PC-3 (cell line): ENCODE measurements around the gene SMIM36. TPM values are rescaled to one million over a fixed set of nuclear protein-coding genes. Genes with fewer than 3 reads are reported as not detected.

Source experiments
- ATAC-seq: fragments of 200-7000 bp; cut with Tn5 transposase; 2 replicates; pipeline ENCODE4 v1.9.1; 2020; ENCODE audit warnings: mild to moderate bottlenecking, moderate library complexity
- BruUV-seq: library from RNA; stranded (reverse); fragments of 400-500 nt; replicated peaks from 2 replicates; lab custom pipeline; 2021; lab: Mats Ljungman, UMichigan
- CTCF ChIA-PET: fragments of 300-600 bp; sonication (Branson Sonifier 250); formaldehyde crosslinking; loops from one replicate; lab custom pipeline; 2022; ENCODE audit warnings: antibody characterized with exemption; lab: Charles Lee
- POLR2A ChIA-PET: fragments of 300-600 bp; sonication (Branson Sonifier 250); formaldehyde crosslinking; loops from one replicate; lab custom pipeline; 2022; ENCODE audit warnings: antibody characterized with exemption; ENCODE audit not compliant: unreplicated experiment; lab: Charles Lee
- DNase-seq: peaks from one replicate; pipeline ENCODE4 v3.0.0-alpha.2; 2015
- H2AFZ ChIP-seq: fragments of 300-600 bp; sonication (generic); 2 replicates; pipeline ENCODE4 v1.6.0; 2016; ENCODE audit warnings: antibody characterized with exemption, low read length
- H3F3A ChIP-seq: fragments of 300-600 bp; sonication (generic); one replicate; pipeline ENCODE4 v1.6.0; 2017; ENCODE audit warnings: antibody characterized with exemption, low read length, control low read depth, mild to moderate bottlenecking; ENCODE audit not compliant: unreplicated experiment
- H3K27ac ChIP-seq: fragments of 300-600 bp; sonication (generic); 2 replicates; pipeline ENCODE4 v1.5.1; 2016; ENCODE audit warnings: mild to moderate bottlenecking, low read length
- H3K27me3 ChIP-seq: fragments of 300-600 bp; sonication (generic); 2 replicates; pipeline ENCODE4 v1.6.1; 2016; ENCODE audit warnings: low read length, mixed read lengths
- H3K36me3 ChIP-seq: fragments of 300-600 bp; sonication (generic); 2 replicates; pipeline ENCODE4 v1.6.1; 2016; ENCODE audit warnings: low read depth, mixed run types, low read length, mixed read lengths
- H3K4me1 ChIP-seq: fragments of 300-600 bp; sonication (generic); 2 replicates; pipeline ENCODE4 v1.5.1; 2016; ENCODE audit warnings: low read length; ENCODE audit not compliant: insufficient read depth
- H3K4me2 ChIP-seq: fragments of 300-600 bp; sonication (generic); 2 replicates; pipeline ENCODE4 v1.6.0; 2016; ENCODE audit warnings: low read length
- H3K4me3 ChIP-seq: fragments of 300-600 bp; sonication (generic); 2 replicates; pipeline ENCODE4 v1.5.1; 2016; ENCODE audit warnings: mild to moderate bottlenecking, low read length, mixed read lengths
- H3K79me2 ChIP-seq: fragments of 300-600 bp; sonication (generic); 2 replicates; pipeline ENCODE4 v1.6.1; 2017; ENCODE audit warnings: low read length, mixed read lengths
- H3K9ac ChIP-seq: fragments of 300-600 bp; sonication (generic); 2 replicates; pipeline ENCODE4 v1.6.0; 2016; ENCODE audit warnings: mild to moderate bottlenecking, low read length
- H3K9me2 ChIP-seq: fragments of 300-600 bp; sonication (generic); replicated peaks from 2 replicates; pipeline ENCODE4 v1.6.1; 2016; ENCODE audit warnings: mixed run types, low read length, mixed read lengths
- H3K9me3 ChIP-seq: fragments of 300-600 bp; sonication (generic); 2 replicates; pipeline ENCODE4 v1.6.1; 2016; ENCODE audit warnings: low read length, mixed read lengths
- H4K20me1 ChIP-seq: fragments of 300-600 bp; sonication (generic); 2 replicates; pipeline ENCODE4 v1.6.1; 2016; ENCODE audit warnings: low read length, mixed read lengths
- CTCF ChIP-seq: fragments of 300-600 bp; sonication (generic); conservative IDR thresholded peaks from 2 replicates; pipeline ENCODE4 v1.5.1; 2017; ENCODE audit warnings: antibody characterized with exemption, low read depth, mild to moderate bottlenecking, low read length
- EZH2 ChIP-seq: fragments of 300-600 bp; sonication (generic); IDR thresholded peaks from one replicate; pipeline ENCODE4 v1.6.1; 2017; ENCODE audit warnings: antibody characterized with exemption, mild to moderate bottlenecking, low read length; ENCODE audit not compliant: unreplicated experiment
- EZH2phosphoT487 ChIP-seq: fragments of 300-600 bp; sonication (generic); IDR thresholded peaks from 2 replicates; pipeline ENCODE4 v1.6.1; 2018; ENCODE audit warnings: mild to moderate bottlenecking, antibody characterized with exemption, low read length, borderline replicate concordance
- intact Hi-C: fragments of 100-400 bp; cut with micrococcal nuclease; formaldehyde crosslinking; loops from 2 replicates; pipeline ENCODE4 v1.9.0; 2023
- total RNA-seq: library from RNA; depleted of rRNA; stranded (reverse); fragments of >200 nt; gene quantifications from 2 replicates; pipeline ENCODE4 v1.2.3, GENCODE V29; 2014

The SMIM36 gene
- total RNA-seq, 1 experiment from 2014 or later: not detected

- Histone ChIP-seq H4K20me1 (no peaks in the 10 kb centered on the region), H3K27ac (no peak overlapping the region), H3F3A (peaks cover 2% of the 10 kb centered on the region), H2AFZ (no peak overlapping the region), H3K9ac (no peak overlapping the region), H3K9me3 (no peaks in the 10 kb centered on the region), H3K36me3 (no peaks in the 10 kb centered on the region), H3K79me2 (no peaks in the 10 kb centered on the region), H3K9me2 (no peaks in the 10 kb centered on the region), H3K27me3 (peaks cover 14% of the 10 kb centered on the region), H3K4me1 (peaks cover 20% of the 10 kb centered on the region), H3K4me2 (no peak overlapping the region), H3K4me3 (no peak overlapping the region)
- intact Hi-C loops: no loop called here
- TF ChIP-seq EZH2phosphoT487 (no peak), CTCF (no peak), EZH2 (no peak)
- CTCF ChIA-PET: no interaction called here
- ATAC-seq (no peak), DNase-seq (no peak)
- POLR2A ChIA-PET: no interaction called here
- BruUV-seq: no TSS peak
These were observed 83.7 kb downstream of the SMIM36 start for GRCh38 chr17:55427587-55427882.

GRCh38 chr17:55426851-55427586 lies 84.2 kb downstream of the SMIM36 start:
- H3K9me2 ChIP-seq: no peaks in the 10 kb centered on the region
- no peak overlapping the region for H3K4me2 ChIP-seq
- peaks cover 14% of the 10 kb centered on the region for H3K27me3 ChIP-seq
- no peaks in the 10 kb centered on the region for H3K36me3 ChIP-seq
- BruUV-seq: no TSS peak
- H3K4me3 ChIP-seq: no peak overlapping the region
- ChIA-PET CTCF (no interaction called here), POLR2A (no interaction called here)
- no peaks in the 10 kb centered on the region for H3K79me2 ChIP-seq
- H3K9ac ChIP-seq: no peak overlapping the region
- peaks cover 19% of the 10 kb centered on the region for H3K4me1 ChIP-seq
- no peaks in the 10 kb centered on the region for H3K9me3 ChIP-seq
- no peak overlapping the region for H3K27ac ChIP-seq
- no peak overlapping the region for H2AFZ ChIP-seq
- TF ChIP-seq EZH2 (no peak), EZH2phosphoT487 (no peak), CTCF (no peak)
- DNase-seq (peak; percentile 49), ATAC-seq (no peak)
- no peaks in the 10 kb centered on the region for H4K20me1 ChIP-seq
- intact Hi-C loops: no loop called here
- H3F3A ChIP-seq: no peaks in the 10 kb centered on the region

GRCh38 chr17:55424893-55425540 lies 86.2 kb downstream of the SMIM36 start:
- intact Hi-C loops: loop anchor here (5.0 kb wide), 1 partner anchor 32 kb away; no protein-coding TSS in a partner anchor
- Histone ChIP-seq H3K36me3 (no peaks in the 10 kb centered on the region), H3K4me1 (peaks cover 14% of the 10 kb centered on the region), H3F3A (no peaks in the 10 kb centered on the region), H3K79me2 (peaks cover 13% of the 10 kb centered on the region), H3K27me3 (peaks cover 14% of the 10 kb centered on the region), H4K20me1 (no peaks in the 10 kb centered on the region), H3K4me3 (no peak overlapping the region), H2AFZ (no peak overlapping the region), H3K4me2 (no peak overlapping the region), H3K9me2 (no peaks in the 10 kb centered on the region), H3K27ac (no peak overlapping the region), H3K9me3 (no peaks in the 10 kb centered on the region), H3K9ac (no peak overlapping the region)
- DNase-seq (no peak), ATAC-seq (no peak)
- no TSS peak for BruUV-seq
- TF ChIP-seq CTCF (no peak), EZH2 (no peak), EZH2phosphoT487 (no peak)
- POLR2A ChIA-PET: no interaction called here
- CTCF ChIA-PET: no interaction called here
